B cell (primary cell): ENCODE data around the gene RNASE12. TPM values are rescaled to one million over a fixed set of nuclear protein-coding genes. Genes with fewer than 3 reads are reported as not detected.

Source experiments
- ATAC-seq: fragments of 200-7000 bp; cut with Tn5 transposase; one replicate; pipeline ENCODE4 v1.10.0; 2021; ENCODE audit warnings: low read depth, mild to moderate bottlenecking, moderate number of reproducible peaks, moderate library complexity
- CTCF ChIA-PET: fragments of 350-600 bp; sonication (Branson Sonifier 250); formaldehyde crosslinking; loops from one replicate; lab custom pipeline; 2021; ENCODE audit warnings: antibody characterized with exemption, inconsistent platforms; lab: Charles Lee
- POLR2A ChIA-PET: fragments of 350-600 bp; sonication (Branson Sonifier 250); formaldehyde crosslinking; loops from one replicate; lab custom pipeline; 2021; ENCODE audit warnings: antibody characterized with exemption; lab: Charles Lee
- DNase-seq: peaks from one replicate; pipeline ENCODE4 v3.0.0; 2013
- H2AFZ ChIP-seq: 2 replicates; pipeline ENCODE4 v1.6.1; 2012; ENCODE audit warnings: mild to moderate bottlenecking, low read depth, low read length; ENCODE audit not compliant: insufficient read depth, poor library complexity, severe bottlenecking
- H3K27ac ChIP-seq, 2 donors: 1 replicate in 1 of 2; 2 replicates in 1 of 2; pipeline ENCODE4 v1.5.1; 2012 to 2013; ENCODE audit warnings: low read length in 2 of 2, mild to moderate bottlenecking in 2 of 2, moderate library complexity in 1 of 2
- H3K27me3 ChIP-seq, 4 experiments: fragments of 200-600 bp in 1 of 4; sonication (generic) in 1 of 4; replicated peaks in 1 of 4; 1 replicate in 2 of 4; 2 replicates in 2 of 4; pipeline versions ENCODE4 v1.6.1 to v1.7.0; 2013 to 2016; ENCODE audit warnings: low read length in 3 of 4, mild to moderate bottlenecking in 2 of 4, mixed read lengths in 1 of 4, moderate library complexity in 1 of 4; ENCODE audit not compliant: insufficient read depth in 4 of 4, control insufficient read depth in 3 of 4; ENCODE audit errors: control extremely low read depth in 1 of 4
- H3K36me3 ChIP-seq, 2 experiments: replicated peaks in 1 of 2; 1 replicate in 1 of 2; 2 replicates in 1 of 2; pipeline versions ENCODE4 v1.6.1 to v1.7.1; 2013; ENCODE audit warnings: low read length in 1 of 2; ENCODE audit not compliant: insufficient read depth in 2 of 2, control insufficient read depth in 1 of 2; ENCODE audit errors: control extremely low read depth in 1 of 2, extremely low read depth in 1 of 2
- H3K4me1 ChIP-seq, 2 donors: fragments of 200-600 bp in 1 of 2; sonication (generic) in 1 of 2; 1 replicate in 1 of 2; 2 replicates in 1 of 2; pipeline versions ENCODE4 v1.5.1 to v1.6.1; 2013 to 2017; ENCODE audit warnings: low read length in 2 of 2; ENCODE audit not compliant: control insufficient read depth in 2 of 2, insufficient read depth in 2 of 2
- H3K4me2 ChIP-seq: replicated peaks from 2 replicates; pipeline ENCODE3; 2012; ENCODE audit warnings: mild to moderate bottlenecking, low read depth, low read length; ENCODE audit not compliant: poor library complexity, severe bottlenecking
- H3K4me3 ChIP-seq, 5 experiments: fragments of 200-600 bp in 1 of 5; sonication (generic) in 1 of 5; 1 replicate in 3 of 5; 2 replicates in 2 of 5; pipeline versions ENCODE4 v1.5.1 to v1.7.0; 2011 to 2016; ENCODE audit warnings: low read length in 4 of 5, mild to moderate bottlenecking in 4 of 5, low read depth in 2 of 5, control low read depth in 1 of 5, moderate library complexity in 1 of 5; ENCODE audit not compliant: insufficient read depth in 1 of 5; ENCODE audit errors: control extremely low read depth in 1 of 5, extremely low read depth in 1 of 5
- H3K79me2 ChIP-seq: fragments of 200-600 bp; sonication (generic); one replicate; pipeline ENCODE4 v1.6.0; 2016; ENCODE audit warnings: low read length; ENCODE audit not compliant: control insufficient read depth, insufficient read depth
- H3K9ac ChIP-seq: fragments of 200-600 bp; sonication (generic); 2 replicates; pipeline ENCODE4 v1.6.1; 2017; ENCODE audit warnings: mild to moderate bottlenecking, low read length, moderate library complexity
- H3K9me3 ChIP-seq, 3 donors: one replicate each; pipeline versions ENCODE4 v1.6.1 to v1.7.1; 2013; ENCODE audit warnings: low read length in 2 of 3; ENCODE audit not compliant: control insufficient read depth in 2 of 3, insufficient read depth in 1 of 3; ENCODE audit errors: control extremely low read depth in 1 of 3
- H4K20me1 ChIP-seq: 2 replicates; pipeline ENCODE4 v1.6.0; 2012; ENCODE audit warnings: mild to moderate bottlenecking, low read length; ENCODE audit not compliant: insufficient read depth, control insufficient read depth, poor library complexity, severe bottlenecking
- H3K27ac Mint-ChIP-seq: one replicate; pipeline ENCODE4 v1.8.0; 2021; ENCODE audit warnings: mixed read lengths
- H3K27me3 Mint-ChIP-seq: one replicate; pipeline ENCODE4 v1.8.0; 2021; ENCODE audit warnings: mixed read lengths
- H3K4me1 Mint-ChIP-seq: one replicate; pipeline ENCODE4 v1.8.0; 2021; ENCODE audit warnings: mixed read lengths
- H3K4me3 Mint-ChIP-seq: one replicate; pipeline ENCODE4 v1.8.0; 2021; ENCODE audit warnings: mixed read lengths
- H3K9me3 Mint-ChIP-seq: one replicate; pipeline ENCODE4 v1.8.0; 2022; ENCODE audit warnings: mixed read lengths; ENCODE audit not compliant: insufficient read depth
- EZH2 ChIP-seq: IDR thresholded peaks from 2 replicates; pipeline ENCODE4 v1.6.1; 2012; ENCODE audit warnings: borderline replicate concordance, low read depth, mild to moderate bottlenecking, moderate library complexity, low read length; ENCODE audit not compliant: insufficient read depth, poor library complexity, severe bottlenecking
- WGBS: methylation state at CpG from one replicate; pipeline ENCODE4 v1.1.5; 2013; ENCODE audit warnings: missing lambda C conversion rate; ENCODE audit not compliant: insufficient coverage; 5-methylcytosine and 5-hydroxymethylcytosine counted together
- intact Hi-C: fragments of 100-400 bp; cut with micrococcal nuclease; formaldehyde crosslinking; loops from one replicate; pipeline ENCODE4 v1.10.0; 2022
- polyA plus RNA-seq: library from polyadenylated mRNA; depleted of rRNA; stranded (reverse); fragments of >200 nt; gene quantifications from 2 replicates; pipeline ENCODE4 v1.2.3, GENCODE V29; 2012
- total RNA-seq, 2 donors: library from RNA; stranded (reverse); fragments of 120-200 nt in 1 of 2; gene quantifications; 1 replicate in 1 of 2; 2 replicates in 1 of 2; pipeline versions ENCODE4 v1.2.3 to v1.2.4, GENCODE V29; 2013 to 2022
- TF ChIP-seq, protein P1 (sequence below): fragments of 200-600 bp; IDR thresholded peaks from one replicate; pipeline ENCODE4 v1.8.0; 2022; ENCODE audit warnings: antibody characterized with exemption, mild to moderate bottlenecking

Gene RNASE12
- total and polyA plus RNA-seq, 2 donors (not counting 1 experiment from before 2014, with no cell fraction given), result not detected

DNA sequence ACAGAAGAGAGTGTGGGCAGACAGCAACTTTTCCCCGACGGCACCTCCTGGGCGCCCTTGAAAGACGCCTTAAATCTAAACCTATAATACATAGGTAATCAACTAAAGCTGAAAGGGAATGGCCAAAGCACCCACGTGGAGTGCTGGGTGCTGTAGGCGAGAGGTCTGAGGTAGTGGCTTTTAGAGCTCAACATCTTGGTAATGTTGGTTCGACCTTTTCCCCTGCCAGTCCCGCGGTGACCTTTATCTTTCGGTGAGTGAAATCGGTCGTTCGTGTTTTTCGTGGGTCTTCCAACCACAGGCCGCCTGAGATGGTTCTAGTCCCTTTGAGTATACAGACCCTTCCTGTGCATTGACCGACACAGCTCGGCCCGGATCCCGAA lies 41.3 kb upstream of the RNASE12 start:
- Histone ChIP-seq H3K9me3 (peaks cover 3 to 15% (median 5%) of the 10 kb centered on the region in 3 donors), H3K4me3 (peak overlapping the region in 4 of 5 experiments; percentile 33 to 65 (median 50)), H2AFZ (peak overlapping the region; percentile 16), H3K79me2 (no peaks in the 10 kb centered on the region), H3K27ac (no peak overlapping the region), H3K27me3 (peaks cover 0 to 38% (median 14%) of the 10 kb centered on the region in 4 experiments), H3K9ac (peak overlapping the region; percentile 65), H3K4me2 (peak overlapping the region; percentile 88), H4K20me1 (no peaks in the 10 kb centered on the region), H3K4me1 (peaks cover 35 to 38% of the 10 kb centered on the region in 2 donors), H3K36me3 (no peaks in the 10 kb centered on the region)
- intact Hi-C loops, result loop anchor here (1.0 to 5.0 kb wide), 3 partner anchors 10 to 35 kb away; no protein-coding TSS in a partner anchor
- POLR2A ChIA-PET, result no interaction called here
- TF ChIP-seq EZH2, result no peak
- TF ChIP-seq, protein P1, sequence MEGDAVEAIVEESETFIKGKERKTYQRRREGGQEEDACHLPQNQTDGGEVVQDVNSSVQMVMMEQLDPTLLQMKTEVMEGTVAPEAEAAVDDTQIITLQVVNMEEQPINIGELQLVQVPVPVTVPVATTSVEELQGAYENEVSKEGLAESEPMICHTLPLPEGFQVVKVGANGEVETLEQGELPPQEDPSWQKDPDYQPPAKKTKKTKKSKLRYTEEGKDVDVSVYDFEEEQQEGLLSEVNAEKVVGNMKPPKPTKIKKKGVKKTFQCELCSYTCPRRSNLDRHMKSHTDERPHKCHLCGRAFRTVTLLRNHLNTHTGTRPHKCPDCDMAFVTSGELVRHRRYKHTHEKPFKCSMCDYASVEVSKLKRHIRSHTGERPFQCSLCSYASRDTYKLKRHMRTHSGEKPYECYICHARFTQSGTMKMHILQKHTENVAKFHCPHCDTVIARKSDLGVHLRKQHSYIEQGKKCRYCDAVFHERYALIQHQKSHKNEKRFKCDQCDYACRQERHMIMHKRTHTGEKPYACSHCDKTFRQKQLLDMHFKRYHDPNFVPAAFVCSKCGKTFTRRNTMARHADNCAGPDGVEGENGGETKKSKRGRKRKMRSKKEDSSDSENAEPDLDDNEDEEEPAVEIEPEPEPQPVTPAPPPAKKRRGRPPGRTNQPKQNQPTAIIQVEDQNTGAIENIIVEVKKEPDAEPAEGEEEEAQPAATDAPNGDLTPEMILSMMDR, result no peak
- H3K4me3 Mint-ChIP-seq, result peak overlapping the region; percentile 86
- peaks cover 2% of the 10 kb centered on the region for H3K9me3 Mint-ChIP-seq
- DNase-seq (no peak), ATAC-seq (peak; percentile 41)
- H3K27ac Mint-ChIP-seq, result peak overlapping the region; percentile 91
- CTCF ChIA-PET, result interaction anchor here (1.1 to 3.1 kb wide), 4 partner anchors 19 to 58 kb away, joined by 3 to 21 read pairs (median 15); no protein-coding TSS in a partner anchor
- peaks cover 48% of the 10 kb centered on the region for H3K4me1 Mint-ChIP-seq
- peaks cover 38% of the 10 kb centered on the region for H3K27me3 Mint-ChIP-seq
- WGBS, result 3% methylated on average over 15 of the region's 19 CpGs

DNA sequence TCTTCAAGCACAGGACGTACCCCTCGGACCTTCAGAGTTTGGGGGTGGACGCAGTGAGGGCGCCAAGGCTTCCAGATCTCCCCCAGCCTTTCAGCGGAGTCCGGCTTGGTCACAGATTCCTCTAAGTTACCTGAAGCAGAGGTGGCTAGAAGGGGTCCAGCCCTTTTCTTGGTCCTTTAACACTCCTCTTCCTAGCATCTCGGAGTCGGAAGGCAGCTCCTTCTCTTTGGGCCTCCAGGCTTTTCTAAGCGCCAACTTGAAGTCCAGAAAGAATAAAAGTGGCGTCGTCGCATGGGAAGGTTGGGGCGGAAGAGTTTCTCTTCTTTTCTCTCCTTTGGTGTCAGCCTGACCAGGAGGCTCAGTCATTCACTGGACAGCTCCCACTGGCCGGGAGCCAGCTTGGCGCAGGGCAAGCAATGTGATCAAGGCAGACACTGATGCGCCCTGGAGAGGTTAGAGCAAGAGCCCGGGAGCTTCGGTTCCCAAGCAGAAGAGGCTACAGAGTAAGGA lies 40.8 kb upstream of the RNASE12 start:
- peak overlapping the region; percentile 88 for H3K4me2 ChIP-seq

More for the DNA sequence above, 40.8 kb upstream of the RNASE12 start:
- Mint-ChIP-seq H3K9me3 (peaks cover 2% of the 10 kb centered on the region), H3K27me3 (peaks cover 40% of the 10 kb centered on the region), H3K27ac (peak overlapping the region; percentile 57), H3K4me1 (peaks cover 50% of the 10 kb centered on the region), H3K4me3 (peak overlapping the region; percentile 86)
- ChIA-PET CTCF (interaction anchor here (1.0 to 3.1 kb wide), 7 partner anchors 19 to 304 kb away, joined by 3 to 21 read pairs (median 6); no protein-coding TSS in a partner anchor), POLR2A (interaction anchor here (1.7 kb wide), 1 partner anchor 19 kb away, joined by 7 read pairs; no protein-coding TSS in a partner anchor)
- intact Hi-C loops, result loop anchor here (1.0 to 5.0 kb wide), 4 partner anchors 10 to 53 kb away; partner anchors contain the start of gene RNASE4
- Histone ChIP-seq H3K27ac (no peak overlapping the region), H3K9me3 (peaks cover 3 to 15% (median 5%) of the 10 kb centered on the region in 3 donors), H3K27me3 (peaks cover 0 to 38% (median 13%) of the 10 kb centered on the region in 4 experiments), H3K36me3 (no peaks in the 10 kb centered on the region), H4K20me1 (no peaks in the 10 kb centered on the region), H3K4me3 (peak overlapping the region in 4 of 5 experiments; percentile 33 to 65 (median 50)), H3K79me2 (no peaks in the 10 kb centered on the region), H3K4me1 (peaks cover 35 to 38% of the 10 kb centered on the region in 2 donors), H2AFZ (peak overlapping the region; percentile 59), H3K9ac (peak overlapping the region; percentile 65)
- no peak for ATAC-seq
- WGBS, result 0% methylated on average over 9 of the region's 18 CpGs
- DNase-seq, result peak; percentile 37
- no peak for TF ChIP-seq EZH2
- TF ChIP-seq, protein P1, result no peak
